CD4-positive, alpha-beta T cell (primary cell): ENCODE measurements around the gene SH3RF3. TPM values are rescaled to one million over a fixed set of nuclear protein-coding genes. Genes with fewer than 3 reads are reported as not detected.

ENCODE experiments used
- ATAC-seq: fragments of 200-7000 bp; cut with Tn5 transposase; one replicate; pipeline ENCODE4 v1.10.0; 2022; ENCODE audit warnings: mild to moderate bottlenecking; ENCODE audit not compliant: poor library complexity
- CTCF ChIA-PET: fragments of 350-600 bp; sonication (Branson Sonifier 250); formaldehyde crosslinking; loops from one replicate; lab custom pipeline; 2021; ENCODE audit warnings: antibody characterized with exemption, inconsistent platforms; lab: Charles Lee
- POLR2A ChIA-PET: fragments of 350-600 bp; sonication (Branson Sonifier 250); formaldehyde crosslinking; loops from one replicate; lab custom pipeline; 2021; ENCODE audit warnings: antibody characterized with exemption, inconsistent platforms; lab: Charles Lee
- DNase-seq, 14 experiments: peaks; one replicate each; pipeline ENCODE4 v3.0.0-alpha.2; 2013 to 2020; ENCODE audit warnings: mixed read lengths in 2 of 14
- H3K27ac ChIP-seq, 2 donors: one replicate each; pipeline versions ENCODE4 v1.5.1 to v1.7.0; 2013; ENCODE audit warnings: low read length in 2 of 2, low read depth in 1 of 2, mild to moderate bottlenecking in 1 of 2
- H3K27me3 ChIP-seq, 2 experiments: 1 replicate in 1 of 2; 2 replicates in 1 of 2; pipeline versions ENCODE4 v1.6.1 to v1.7.0; 2013; ENCODE audit warnings: low read length in 2 of 2, control low read depth in 1 of 2, mild to moderate bottlenecking in 1 of 2, moderate library complexity in 1 of 2; ENCODE audit not compliant: insufficient read depth in 2 of 2, control insufficient read depth in 1 of 2
- H3K36me3 ChIP-seq: one replicate; pipeline ENCODE4 v1.6.1; 2013; ENCODE audit warnings: low read length, control low read depth; ENCODE audit not compliant: insufficient read depth
- H3K4me1 ChIP-seq: one replicate; pipeline ENCODE4 v1.6.1; 2013; ENCODE audit warnings: low read length, control low read depth; ENCODE audit not compliant: insufficient read depth
- H3K4me3 ChIP-seq: one replicate; pipeline ENCODE4 v1.5.1; 2013; ENCODE audit warnings: mild to moderate bottlenecking, low read length, moderate library complexity
- H3K9me3 ChIP-seq, 2 experiments: 1 replicate in 1 of 2; 2 replicates in 1 of 2; pipeline versions ENCODE4 v1.6.1 to v1.7.0; 2013; ENCODE audit warnings: low read length in 2 of 2, mild to moderate bottlenecking in 2 of 2, control low read depth in 1 of 2, moderate library complexity in 1 of 2; ENCODE audit not compliant: control insufficient read depth in 1 of 2, insufficient read depth in 1 of 2
- H3K27ac Mint-ChIP-seq: one replicate; pipeline ENCODE4 v1.8.0; 2020; ENCODE audit warnings: mixed read lengths
- H3K27me3 Mint-ChIP-seq: one replicate; pipeline ENCODE4 v1.8.0; 2021; ENCODE audit warnings: mixed read lengths
- H3K36me3 Mint-ChIP-seq: one replicate; pipeline ENCODE4 v1.8.0; 2021; ENCODE audit warnings: low read depth, mixed read lengths
- H3K4me1 Mint-ChIP-seq: one replicate; pipeline ENCODE4 v1.8.0; 2021; ENCODE audit warnings: low read depth, mixed read lengths
- H3K4me3 Mint-ChIP-seq: one replicate; pipeline ENCODE4 v1.8.0; 2020; ENCODE audit warnings: mild to moderate bottlenecking, mixed read lengths
- H3K9me3 Mint-ChIP-seq: one replicate; pipeline ENCODE4 v1.8.0; 2020; ENCODE audit warnings: mixed read lengths
- intact Hi-C, 2 experiments: fragments of 100-400 bp; cut with DNase I in 1 of 2; cut with micrococcal nuclease in 1 of 2; formaldehyde crosslinking; loops; one replicate each; pipeline versions ENCODE4 v1.15.1 to v1.9.0; 2023 to 2025; cut with DNase I, micrococcal nuclease
- total RNA-seq, 174 experiments: library from RNA in 2 of 174; stranded (reverse) in 2 of 174; gene quantifications; one replicate each; pipeline ENCODE4 v1.2.3 and lab custom pipeline; 2021 to 2026
- TF ChIP-seq, protein P1 (sequence below): fragments of 200-600 bp; IDR thresholded peaks from one replicate; pipeline ENCODE4 v1.8.0; 2022; ENCODE audit warnings: antibody characterized with exemption, mild to moderate bottlenecking

The SH3RF3 gene
- total RNA-seq, 2 experiments from 2014 or later = 5.2 to 5.9 TPM

DNA sequence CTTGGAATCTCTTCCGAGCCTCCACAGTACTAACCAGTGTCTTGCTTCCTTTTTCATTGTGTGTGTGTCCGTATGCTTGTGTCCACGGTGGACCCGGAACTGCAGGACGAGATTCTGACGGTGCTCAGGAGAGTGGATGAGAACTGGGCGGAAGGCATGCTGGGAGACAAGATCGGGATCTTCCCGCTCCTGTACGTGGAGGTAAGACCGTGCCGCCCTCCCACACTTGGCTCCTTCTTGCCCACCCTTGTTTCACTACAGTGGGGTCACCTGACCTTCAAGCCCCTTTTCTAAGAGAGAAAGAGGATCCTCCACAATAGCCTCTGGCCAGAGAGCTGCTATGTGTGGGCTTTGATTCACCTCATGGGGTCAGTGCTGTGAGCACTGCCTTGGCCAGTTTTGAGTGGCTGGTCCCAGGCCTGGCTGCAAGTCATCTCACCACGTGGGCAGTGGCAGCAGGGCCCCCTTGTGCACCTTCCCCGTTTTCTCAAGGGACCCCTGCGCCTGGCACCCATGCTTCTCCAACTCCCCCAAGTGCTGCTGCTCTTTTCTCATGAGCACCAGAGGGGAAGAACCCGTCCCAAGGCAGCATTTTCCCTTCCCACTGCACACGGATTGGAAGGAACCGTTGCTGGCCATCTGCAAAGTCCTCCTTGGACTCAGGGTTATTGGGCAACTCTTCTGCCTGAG, 242.6 kb downstream of the SH3RF3 start:
- H3K36me3 ChIP-seq = no peaks in the 10 kb centered on the region
- no peak overlapping the region for H3K4me3 ChIP-seq
- ChIA-PET POLR2A (no interaction called here), CTCF (no interaction called here)
- H3K9me3 ChIP-seq = no peaks in the 10 kb centered on the region
- H3K27me3 ChIP-seq = no peaks in the 10 kb centered on the region
- no peak overlapping the region for H3K27ac ChIP-seq
- Mint-ChIP-seq H3K27ac (no peak overlapping the region), H3K36me3 (peaks cover 12% of the 10 kb centered on the region), H3K4me1 (no peaks in the 10 kb centered on the region), H3K9me3 (no peaks in the 10 kb centered on the region), H3K27me3 (no peaks in the 10 kb centered on the region), H3K4me3 (no peak overlapping the region)
- intact Hi-C loops = no loop called here
- ATAC-seq = no peak
- DNase-seq = no peak
- TF ChIP-seq, protein P1, sequence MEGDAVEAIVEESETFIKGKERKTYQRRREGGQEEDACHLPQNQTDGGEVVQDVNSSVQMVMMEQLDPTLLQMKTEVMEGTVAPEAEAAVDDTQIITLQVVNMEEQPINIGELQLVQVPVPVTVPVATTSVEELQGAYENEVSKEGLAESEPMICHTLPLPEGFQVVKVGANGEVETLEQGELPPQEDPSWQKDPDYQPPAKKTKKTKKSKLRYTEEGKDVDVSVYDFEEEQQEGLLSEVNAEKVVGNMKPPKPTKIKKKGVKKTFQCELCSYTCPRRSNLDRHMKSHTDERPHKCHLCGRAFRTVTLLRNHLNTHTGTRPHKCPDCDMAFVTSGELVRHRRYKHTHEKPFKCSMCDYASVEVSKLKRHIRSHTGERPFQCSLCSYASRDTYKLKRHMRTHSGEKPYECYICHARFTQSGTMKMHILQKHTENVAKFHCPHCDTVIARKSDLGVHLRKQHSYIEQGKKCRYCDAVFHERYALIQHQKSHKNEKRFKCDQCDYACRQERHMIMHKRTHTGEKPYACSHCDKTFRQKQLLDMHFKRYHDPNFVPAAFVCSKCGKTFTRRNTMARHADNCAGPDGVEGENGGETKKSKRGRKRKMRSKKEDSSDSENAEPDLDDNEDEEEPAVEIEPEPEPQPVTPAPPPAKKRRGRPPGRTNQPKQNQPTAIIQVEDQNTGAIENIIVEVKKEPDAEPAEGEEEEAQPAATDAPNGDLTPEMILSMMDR = no peak
- H3K4me1 ChIP-seq = no peaks in the 10 kb centered on the region

DNA sequence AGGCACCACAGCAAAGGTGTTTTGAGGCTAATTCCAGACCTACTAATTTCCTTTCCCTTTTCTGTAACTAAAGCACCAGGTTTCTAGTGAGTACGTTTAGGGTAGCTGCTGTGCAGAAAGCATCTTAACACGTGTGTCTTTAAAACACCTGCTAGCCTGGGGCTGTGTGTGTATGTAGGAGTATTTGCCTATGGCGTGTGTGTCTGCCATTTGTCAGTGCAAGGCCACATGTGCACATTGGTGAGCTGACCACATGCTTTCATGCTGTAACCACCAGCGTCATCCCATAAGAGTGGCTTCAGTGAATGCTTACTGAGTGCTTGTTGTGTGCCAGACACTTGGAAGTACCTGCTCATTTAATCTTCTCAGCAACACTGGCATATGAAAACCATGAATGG, 243.2 kb downstream of the SH3RF3 start:
- H3K4me1 Mint-ChIP-seq = no peaks in the 10 kb centered on the region
- no peaks in the 10 kb centered on the region for H3K27me3 Mint-ChIP-seq
- Histone ChIP-seq H3K4me3 (no peak overlapping the region), H3K9me3 (no peaks in the 10 kb centered on the region), H3K4me1 (no peaks in the 10 kb centered on the region), H3K27ac (no peak overlapping the region), H3K36me3 (no peaks in the 10 kb centered on the region), H3K27me3 (no peaks in the 10 kb centered on the region)
- DNase-seq (no peak), ATAC-seq (no peak)
- H3K27ac Mint-ChIP-seq = no peak overlapping the region
- intact Hi-C loops = no loop called here
- no peaks in the 10 kb centered on the region for H3K9me3 Mint-ChIP-seq
- POLR2A ChIA-PET = no interaction called here
- no peak overlapping the region for H3K4me3 Mint-ChIP-seq
- TF ChIP-seq, protein P1 = no peak
- H3K36me3 Mint-ChIP-seq = peaks cover 12% of the 10 kb centered on the region
- CTCF ChIA-PET = no interaction called here

DNA sequence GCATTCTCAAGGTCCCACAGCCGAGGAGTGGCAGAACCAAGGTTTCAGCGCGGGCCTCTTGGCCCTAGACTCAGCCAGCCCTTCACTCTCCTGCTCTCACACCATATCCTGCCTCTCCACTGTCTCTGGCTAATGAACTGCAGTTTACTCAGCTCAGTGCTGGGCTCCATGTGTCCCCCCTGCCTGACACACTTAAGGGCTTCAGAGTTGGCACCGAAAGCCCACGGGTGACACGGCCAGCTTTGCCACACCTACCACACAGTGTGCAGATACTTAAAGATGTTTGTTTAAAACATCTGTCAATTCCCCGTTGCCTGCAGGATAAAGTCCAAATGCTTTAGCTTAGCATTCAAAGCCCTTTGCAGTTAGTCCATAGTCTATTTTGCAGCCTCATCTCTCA, 243.6 kb downstream of the SH3RF3 start:
- ChIA-PET POLR2A (no interaction called here), CTCF (no interaction called here)
- ATAC-seq = no peak
- H3K36me3 ChIP-seq = no peaks in the 10 kb centered on the region
- Mint-ChIP-seq H3K4me1 (no peaks in the 10 kb centered on the region), H3K27ac (no peak overlapping the region), H3K36me3 (peaks cover 12% of the 10 kb centered on the region), H3K9me3 (no peaks in the 10 kb centered on the region), H3K4me3 (no peak overlapping the region), H3K27me3 (no peaks in the 10 kb centered on the region)
- no peaks in the 10 kb centered on the region for H3K4me1 ChIP-seq
- H3K27me3 ChIP-seq = no peaks in the 10 kb centered on the region
- intact Hi-C loops = no loop called here
- TF ChIP-seq, protein P1 = no peak
- H3K9me3 ChIP-seq = no peaks in the 10 kb centered on the region
- no peak for DNase-seq
- H3K4me3 ChIP-seq = no peak overlapping the region
- H3K27ac ChIP-seq = no peak overlapping the region
